Esophagus muscularis mucosa (tissue), 4 donors: ENCODE data around the gene RAMP1. TPM values are rescaled to one million over a fixed set of nuclear protein-coding genes. Genes with fewer than 3 reads are reported as not detected.
A peak's percentile ranks its signal among the peaks of the same experiment; 100 is the strongest.

Experiments
- DNase-seq: peaks from one replicate; pipeline ENCODE4 v3.0.0-alpha.2; 2017; ENCODE audit errors: extremely low spot score
- H3K27ac ChIP-seq, 4 donors: fragments of 200-600 bp; sonication (generic); replicated peaks in 1 of 4; 1 replicate in 3 of 4; 2 replicates in 1 of 4; pipeline ENCODE4 v1.5.1; 2016 to 2019; ENCODE audit warnings: mild to moderate bottlenecking in 1 of 4
- H3K27me3 ChIP-seq, 4 donors: fragments of 200-600 bp; sonication (generic); one replicate each; pipeline versions ENCODE4 v1.5.1 to v1.6.0; 2016 to 2019
- H3K36me3 ChIP-seq, 4 donors: fragments of 200-600 bp; sonication (generic); one replicate each; pipeline ENCODE4 v1.5.1; 2016 to 2019
- H3K4me1 ChIP-seq, 4 donors: fragments of 200-600 bp; sonication (generic); one replicate each; pipeline ENCODE4 v1.5.1; 2016 to 2019
- H3K4me3 ChIP-seq, 4 donors: fragments of 200-600 bp; sonication (generic); 1 replicate in 2 of 4; 2 replicates in 2 of 4; pipeline ENCODE4 v1.5.1; 2016 to 2019; ENCODE audit warnings: mild to moderate bottlenecking in 4 of 4, moderate library complexity in 1 of 4
- H3K9me3 ChIP-seq, 4 donors: fragments of 200-600 bp; sonication (generic); 1 replicate in 3 of 4; 2 replicates in 1 of 4; pipeline ENCODE4 v1.5.1; 2016 to 2019
- CTCF ChIP-seq, 3 experiments: fragments of 200-600 bp in 2 of 3; fragments of 450-650 bp in 1 of 3; sonication (generic) in 2 of 3; IDR thresholded peaks; one replicate each; pipeline ENCODE4 v1.5.1; 2017 to 2019; ENCODE audit warnings: antibody characterized with exemption in 3 of 3, mild to moderate bottlenecking in 2 of 3, moderate library complexity in 1 of 3
- EP300 ChIP-seq: sonication (generic); formaldehyde crosslinking; IDR thresholded peaks from one replicate; pipeline ENCODE4 v1.6.1; 2017; ENCODE audit warnings: antibody characterized with exemption
- POLR2A ChIP-seq: fragments of 450-650 bp; IDR thresholded peaks from one replicate; pipeline ENCODE4 v1.6.1; 2017; ENCODE audit warnings: antibody characterized with exemption, moderate library complexity, mild to moderate bottlenecking, low read depth
- POLR2AphosphoS5 ChIP-seq, 2 donors: sonication (generic); formaldehyde crosslinking; IDR thresholded peaks; one replicate each; pipeline ENCODE4 v1.6.1; 2017; ENCODE audit warnings: antibody characterized with exemption in 2 of 2
- WGBS: methylation state at CpG from one replicate; pipeline ENCODE4 v1.1.5; 2018; 5-methylcytosine and 5-hydroxymethylcytosine counted together
- intact Hi-C: fragments of 100-400 bp; cut with DNase I; formaldehyde crosslinking; loops from one replicate; pipeline ENCODE4 v1.15.1; 2023
- total RNA-seq, 4 donors: library from RNA; depleted of rRNA; stranded (reverse); fragments of >200 nt; gene quantifications; one replicate each; pipeline versions ENCODE4 v1.1.0 to v1.2.1, GENCODE V29; 2016

Gene RAMP1
- total RNA-seq, 4 donors from 2014 or later = 172 to 287 (median 231) TPM

- peak overlapping the region; percentile 73 to 79 (median 78) for H3K27ac ChIP-seq
Observed at GRCh38 chr2:237924164-237924534, 64.7 kb downstream of the RAMP1 start.

GRCh38 chr2:237927135-237927534, 67.7 kb downstream of the RAMP1 start:
- Histone ChIP-seq H3K27ac (no peak overlapping the region), H3K36me3 (no peaks in the 10 kb centered on the region), H3K4me1 (peaks cover 7 to 34% (median 31%) of the 10 kb centered on the region in 4 donors), H3K27me3 (no peaks in the 10 kb centered on the region), H3K4me3 (no peak overlapping the region), H3K9me3 (no peaks in the 10 kb centered on the region)
- no peak for DNase-seq
- TF ChIP-seq EP300 (no peak), CTCF (IDR thresholded peaks at IDR 0.05) (no peak), POLR2A (no peak), POLR2AphosphoS5 (IDR thresholded peaks at IDR 0.05) (no peak)
- intact Hi-C loops = loop anchor here (10.0 kb wide), 1 partner anchor 138 kb away; the partner anchor contains the start of gene SCLY
- 92% methylated on average over 5 of the region's 5 CpGs for WGBS

More at GRCh38 chr2:237924164-237924534, 64.7 kb downstream of the RAMP1 start:
- no peaks in the 10 kb centered on the region for H3K27me3 ChIP-seq
- DNase-seq = no peak
- intact Hi-C loops = loop anchor here (2.0 to 10.0 kb wide), 2 partner anchors 67 to 141 kb away; partner anchors contain the start of gene SCLY
- peaks cover 7 to 21% (median 20%) of the 10 kb centered on the region in 4 donors for H3K4me1 ChIP-seq
- no peaks in the 10 kb centered on the region for H3K9me3 ChIP-seq
- WGBS = 96% methylated on average over 14 of the region's 14 CpGs
- no peak for TF ChIP-seq POLR2A
- TF ChIP-seq EP300 = no peak
- TF ChIP-seq POLR2AphosphoS5 (IDR thresholded peaks at IDR 0.05) = no peak
- no peak for TF ChIP-seq CTCF (IDR thresholded peaks at IDR 0.05)
- peaks cover 0 to 3% (median 0%) of the 10 kb centered on the region in 4 donors for H3K36me3 ChIP-seq
- H3K4me3 ChIP-seq = no peak overlapping the region

- peaks cover 6 to 33% (median 27%) of the 10 kb centered on the region in 4 donors for H3K4me1 ChIP-seq
- H3K27me3 ChIP-seq = no peaks in the 10 kb centered on the region
- no peak for DNase-seq
- intact Hi-C loops = loop anchor here (10.0 kb wide), 1 partner anchor 137 kb away; the partner anchor contains the start of gene SCLY
- H3K36me3 ChIP-seq = no peaks in the 10 kb centered on the region
- no peak overlapping the region for H3K4me3 ChIP-seq
- H3K9me3 ChIP-seq = no peaks in the 10 kb centered on the region
- TF ChIP-seq EP300 = no peak
- no peak for TF ChIP-seq POLR2AphosphoS5 (IDR thresholded peaks at IDR 0.05)
- no peak for TF ChIP-seq POLR2A
- no peak for TF ChIP-seq CTCF (IDR thresholded peaks at IDR 0.05)
- no peak overlapping the region for H3K27ac ChIP-seq
- 92% methylated on average over 4 of the region's 4 CpGs for WGBS
Observed at GRCh38 chr2:237927986-237928385, 68.6 kb downstream of the RAMP1 start.

GRCh38 chr2:237929979-237930378, 70.6 kb downstream of the RAMP1 start:
- H3K9me3 ChIP-seq = no peaks in the 10 kb centered on the region

More at GRCh38 chr2:237929979-237930378, 70.6 kb downstream of the RAMP1 start:
- Histone ChIP-seq H3K4me1 (peaks cover 0 to 19% (median 17%) of the 10 kb centered on the region in 4 donors), H3K27ac (no peak overlapping the region), H3K4me3 (no peak overlapping the region), H3K27me3 (no peaks in the 10 kb centered on the region), H3K36me3 (no peaks in the 10 kb centered on the region)
- no peak for DNase-seq
- WGBS = 86% methylated on average over 9 of the region's 9 CpGs
- intact Hi-C loops = loop anchor here (2.0 to 10.0 kb wide), 2 partner anchors 31 to 135 kb away; partner anchors contain the start of gene SCLY
- TF ChIP-seq POLR2AphosphoS5 (IDR thresholded peaks at IDR 0.05) (no peak), CTCF (IDR thresholded peaks at IDR 0.05) (no peak), POLR2A (no peak), EP300 (no peak)
